22Rv1 (cell line): ENCODE results near the gene CAMTA1.

Source experiments
- H3K27ac ChIP-seq: fragments of 450-650 bp; 2 replicates; pipeline ENCODE4 v1.5.1; 2017
- ZFX ChIP-seq: fragments of 450-650 bp; IDR thresholded peaks from 2 replicates; pipeline ENCODE4 v1.6.1; 2017; ENCODE audit warnings: antibody characterized with exemption, borderline replicate concordance
- TF ChIP-seq, protein P1 (sequence below): fragments of 450-650 bp; IDR thresholded peaks from 2 replicates; pipeline ENCODE4 v1.5.1; 2017; ENCODE audit warnings: mild to moderate bottlenecking

The CAMTA1 gene

DNA sequence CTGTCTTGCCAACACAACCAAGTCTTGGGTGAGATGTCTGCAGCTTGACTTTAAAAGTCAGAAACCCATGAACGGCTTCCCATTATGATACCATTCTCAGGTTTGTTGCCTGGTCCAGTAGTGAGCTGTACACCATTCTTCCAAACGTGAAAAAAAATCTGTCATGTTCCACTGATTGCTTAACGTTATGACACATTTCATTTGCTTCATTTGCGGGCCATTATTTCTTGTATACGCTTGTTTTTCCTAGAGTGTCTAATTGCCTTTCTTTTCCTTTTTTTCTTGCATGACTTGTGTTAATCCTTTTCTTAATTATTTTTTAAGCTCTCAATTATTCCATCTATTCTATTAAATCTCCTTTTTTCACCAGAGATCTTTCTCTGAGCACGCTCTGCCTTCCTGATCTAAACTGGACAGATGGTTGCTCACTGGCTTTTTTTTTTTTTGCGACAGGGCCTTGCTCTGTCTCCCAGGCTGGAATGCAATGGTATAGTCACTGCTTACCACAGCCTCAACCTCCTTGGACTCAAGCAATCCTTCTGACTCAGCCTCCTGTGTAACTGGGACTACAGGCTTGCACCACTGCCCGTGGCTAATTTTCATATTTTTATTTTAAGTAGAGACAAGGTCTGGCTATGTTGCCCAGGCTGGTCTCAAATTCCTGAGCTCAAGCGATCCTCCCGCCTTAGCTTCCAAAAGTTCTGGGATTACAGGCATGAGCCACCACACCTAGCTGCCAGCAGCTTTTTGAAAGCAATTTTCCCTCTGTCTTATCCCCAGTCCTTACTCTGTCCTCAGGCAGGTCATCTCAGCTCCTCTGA lies 31.7 kb upstream of the CAMTA1 start:
- no peak for TF ChIP-seq ZFX
- TF ChIP-seq, protein P1, sequence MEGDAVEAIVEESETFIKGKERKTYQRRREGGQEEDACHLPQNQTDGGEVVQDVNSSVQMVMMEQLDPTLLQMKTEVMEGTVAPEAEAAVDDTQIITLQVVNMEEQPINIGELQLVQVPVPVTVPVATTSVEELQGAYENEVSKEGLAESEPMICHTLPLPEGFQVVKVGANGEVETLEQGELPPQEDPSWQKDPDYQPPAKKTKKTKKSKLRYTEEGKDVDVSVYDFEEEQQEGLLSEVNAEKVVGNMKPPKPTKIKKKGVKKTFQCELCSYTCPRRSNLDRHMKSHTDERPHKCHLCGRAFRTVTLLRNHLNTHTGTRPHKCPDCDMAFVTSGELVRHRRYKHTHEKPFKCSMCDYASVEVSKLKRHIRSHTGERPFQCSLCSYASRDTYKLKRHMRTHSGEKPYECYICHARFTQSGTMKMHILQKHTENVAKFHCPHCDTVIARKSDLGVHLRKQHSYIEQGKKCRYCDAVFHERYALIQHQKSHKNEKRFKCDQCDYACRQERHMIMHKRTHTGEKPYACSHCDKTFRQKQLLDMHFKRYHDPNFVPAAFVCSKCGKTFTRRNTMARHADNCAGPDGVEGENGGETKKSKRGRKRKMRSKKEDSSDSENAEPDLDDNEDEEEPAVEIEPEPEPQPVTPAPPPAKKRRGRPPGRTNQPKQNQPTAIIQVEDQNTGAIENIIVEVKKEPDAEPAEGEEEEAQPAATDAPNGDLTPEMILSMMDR = no peak
- no peak overlapping the region for H3K27ac ChIP-seq

DNA sequence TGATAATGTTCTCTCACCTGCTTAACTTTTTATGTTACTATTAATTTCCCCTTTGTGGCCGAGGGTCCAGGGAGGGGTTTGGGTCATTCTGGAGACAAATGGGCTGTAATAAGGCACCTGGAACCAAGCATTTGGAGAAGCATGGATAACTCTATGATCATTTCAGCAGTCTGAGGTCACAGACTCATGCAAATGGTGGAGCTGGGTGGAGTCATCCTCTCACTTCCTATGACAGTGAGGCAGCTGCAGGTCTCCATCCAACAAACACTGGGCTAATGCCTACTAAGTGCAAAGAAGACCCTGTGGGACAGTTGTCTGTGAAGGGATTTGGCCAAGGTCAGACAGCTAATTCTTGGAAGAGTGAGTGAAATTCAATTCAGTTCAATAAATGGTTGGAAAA lies 28.8 kb upstream of the CAMTA1 start:
- H3K27ac ChIP-seq = no peak overlapping the region
- TF ChIP-seq ZFX = no peak
- TF ChIP-seq, protein P1 = no peak

DNA sequence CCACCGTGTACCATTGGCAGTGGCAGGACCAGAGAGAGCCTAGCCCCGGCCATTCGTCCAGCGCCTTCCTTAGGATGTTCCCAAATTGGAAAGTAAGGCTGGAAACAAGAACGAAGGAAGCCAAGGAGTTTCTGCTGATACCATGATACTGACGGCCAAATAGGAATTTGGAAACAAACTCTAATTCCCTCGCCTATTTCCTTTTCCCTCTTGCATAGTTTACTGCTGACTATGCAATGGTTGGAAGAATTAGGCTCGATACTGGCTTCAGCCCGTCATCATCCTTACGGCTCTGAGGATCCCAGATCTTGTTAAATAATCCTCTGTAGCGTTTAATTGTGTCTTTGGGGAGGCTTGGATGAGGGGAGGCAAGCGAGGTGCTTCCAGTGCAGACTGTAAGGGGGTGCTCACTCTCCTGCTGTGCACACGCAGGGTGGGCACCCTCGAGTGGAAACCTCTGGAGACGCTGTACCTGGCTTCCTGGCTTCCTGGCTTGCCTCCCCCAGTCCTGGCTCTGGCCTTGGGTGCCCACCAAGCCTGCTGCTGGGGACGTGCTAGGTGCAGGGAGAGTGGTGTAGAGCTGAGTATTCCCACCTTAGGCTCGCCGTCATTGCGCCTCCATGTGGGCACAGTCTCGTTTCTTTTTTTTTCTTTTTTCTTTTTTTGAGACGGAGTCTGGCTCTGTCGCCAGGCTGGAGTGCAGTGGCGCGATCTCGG lies 27.4 kb upstream of the CAMTA1 start:
- TF ChIP-seq, protein P1 = peak; percentile 15; the same call in 1 of the 2 replicates
- TF ChIP-seq ZFX = no peak
- H3K27ac ChIP-seq = no peak overlapping the region

DNA sequence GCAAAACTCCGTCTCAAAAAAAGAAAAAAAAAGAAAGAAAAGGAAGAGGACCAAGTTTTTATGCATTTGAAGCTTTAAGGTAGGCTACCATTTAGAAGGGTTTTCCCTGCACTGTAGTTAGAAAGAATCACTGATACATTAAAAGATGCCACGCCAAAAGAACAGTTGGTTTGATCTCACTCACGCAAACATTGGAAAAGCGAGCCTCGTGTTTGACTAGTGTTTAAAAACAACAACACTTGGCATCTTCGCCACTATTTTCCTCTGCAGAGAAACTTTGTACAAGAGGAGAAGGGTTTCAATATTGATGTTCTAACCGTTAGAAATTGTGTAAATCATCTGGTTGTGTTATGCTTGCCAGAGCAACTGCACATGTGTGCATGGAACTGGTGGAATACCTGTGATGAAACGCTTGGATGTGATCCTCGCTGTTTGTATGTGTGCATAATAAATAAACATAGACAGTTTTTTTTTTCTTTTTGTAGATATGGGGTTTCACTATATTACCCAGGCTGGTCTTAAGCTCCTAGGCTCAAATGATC lies 24.0 kb upstream of the CAMTA1 start:
- TF ChIP-seq, protein P1 = no peak
- TF ChIP-seq ZFX = no peak
- no peak overlapping the region for H3K27ac ChIP-seq

DNA sequence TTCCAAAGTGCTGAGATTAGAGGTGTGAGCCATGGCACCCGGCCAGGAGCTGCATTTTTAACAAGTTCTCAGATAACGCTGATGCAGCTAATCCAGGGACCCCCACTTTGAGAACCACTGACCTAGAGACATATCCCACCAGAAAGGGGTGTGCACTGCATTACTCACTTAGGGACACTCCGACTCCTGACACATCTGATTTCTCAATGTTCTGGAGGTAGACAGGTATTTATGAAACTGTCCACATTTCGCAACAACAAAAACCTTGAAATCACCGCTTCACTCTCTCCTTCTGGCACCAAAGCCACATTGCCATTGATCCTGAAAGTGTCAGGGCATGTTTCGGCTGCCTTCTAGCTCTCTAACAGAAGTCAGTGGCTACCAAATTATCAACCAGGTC lies 23.2 kb upstream of the CAMTA1 start:
- H3K27ac ChIP-seq = no peak overlapping the region
- TF ChIP-seq, protein P1 = no peak
- no peak for TF ChIP-seq ZFX

DNA sequence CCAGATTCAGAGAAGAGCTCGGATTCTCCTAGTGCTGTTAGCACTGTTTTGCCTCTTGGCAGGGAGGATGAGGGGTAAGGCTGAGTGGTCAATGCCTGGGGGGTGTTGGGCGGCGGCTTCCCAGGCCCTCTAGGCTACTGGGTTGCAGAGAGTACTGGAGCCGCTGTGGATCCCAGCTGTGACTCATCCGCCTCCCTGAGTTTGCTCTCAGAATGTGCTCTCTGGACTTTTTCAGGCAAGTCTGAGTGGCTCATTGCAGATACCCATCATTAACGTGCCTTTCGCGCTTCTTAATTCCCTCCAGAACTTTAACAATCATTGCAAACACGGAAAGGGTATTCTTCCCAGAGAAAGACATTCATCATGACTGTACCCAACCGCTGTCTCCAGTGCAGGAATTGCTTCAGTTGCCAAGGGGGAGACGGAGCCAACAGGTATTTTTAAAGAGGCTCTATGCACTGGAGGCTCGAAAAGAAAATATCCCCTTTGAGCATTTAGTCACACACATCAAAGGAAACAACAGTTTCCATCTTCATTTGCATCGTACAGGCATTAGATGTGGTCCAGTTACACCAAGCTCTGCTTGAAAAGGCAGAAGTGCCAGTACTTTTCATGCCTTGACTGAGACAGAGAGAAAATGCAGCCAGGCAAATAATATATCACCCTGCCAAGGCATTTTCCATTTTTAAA lies 14.4 kb upstream of the CAMTA1 start:
- no peak overlapping the region for H3K27ac ChIP-seq
- no peak for TF ChIP-seq ZFX
- TF ChIP-seq, protein P1 = no peak
